ENCODE measurements around the gene TENM3. TPM values are rescaled to one million over a fixed set of nuclear protein-coding genes. Genes with fewer than 3 reads are reported as not detected.

Gene TENM3
- total RNA-seq, 3 donors from 2014 or later: 0.58 to 19.2 (median 0.70) TPM

GRCh38 chr4:182649698-182650477 is 406.7 kb downstream of the TENM3 start:
- DNase-seq (no peak), ATAC-seq (no peak)
- no peaks in the 10 kb centered on the region for H3K36me3 ChIP-seq (ENCODE audit: low read depth)
- no peak overlapping the region for H3K4me3 ChIP-seq
- no peak for TF ChIP-seq CTCF (IDR thresholded peaks at IDR 0.05)
- no peaks in the 10 kb centered on the region for H3K9me3 ChIP-seq
- intact Hi-C loops (cut with DNase I, micrococcal nuclease): no loop called here
- no peaks in the 10 kb centered on the region for H3K4me1 ChIP-seq (ENCODE audit: low read depth)

DNA sequence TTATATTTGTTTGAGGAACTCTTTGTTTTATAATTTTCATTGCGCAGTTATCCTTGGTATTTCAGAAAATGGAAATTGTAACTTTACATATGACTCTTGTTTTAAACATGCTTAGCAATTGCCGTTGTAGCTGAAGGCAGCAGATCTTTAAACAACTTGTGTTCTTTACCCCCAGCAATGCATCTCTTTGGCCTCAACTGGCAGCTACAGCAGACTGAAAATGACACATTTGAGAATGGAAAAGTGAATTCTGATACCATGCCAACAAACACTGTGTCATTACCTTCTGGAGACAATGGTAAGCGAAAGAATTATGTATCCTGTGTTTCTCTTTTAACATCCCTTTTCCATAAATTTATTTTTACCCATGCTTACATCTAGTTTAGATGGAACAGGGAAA is 410.4 kb downstream of the TENM3 start:
- no peaks in the 10 kb centered on the region for H3K36me3 ChIP-seq (ENCODE audit: low read depth)
- no peaks in the 10 kb centered on the region for H3K4me1 ChIP-seq (ENCODE audit: low read depth)
- no peaks in the 10 kb centered on the region for H3K9me3 ChIP-seq
- TF ChIP-seq CTCF (IDR thresholded peaks at IDR 0.05): no peak
- no peak for DNase-seq
- intact Hi-C loops (cut with DNase I, micrococcal nuclease): no loop called here
- ATAC-seq: no peak
- H3K4me3 ChIP-seq: no peak overlapping the region

DNA sequence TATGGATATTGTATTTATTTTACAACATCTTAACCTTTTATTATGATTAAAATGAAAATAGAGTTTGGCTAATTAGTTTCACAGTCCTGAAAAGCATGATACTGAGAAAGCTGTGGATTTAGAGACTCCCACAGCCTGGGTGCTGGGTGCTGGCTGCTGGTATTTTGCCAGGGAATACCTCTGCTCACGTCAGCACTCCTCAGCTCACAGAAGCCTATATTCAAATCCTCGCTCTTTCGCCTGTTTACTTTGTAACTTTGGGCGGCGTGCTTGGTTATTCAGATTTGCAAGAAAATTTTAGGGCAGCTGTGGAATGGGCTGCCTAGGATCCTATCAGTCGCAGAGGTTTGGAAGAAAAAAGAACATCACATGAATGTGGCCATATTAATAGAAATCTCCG is 412.1 kb downstream of the TENM3 start:
- DNase-seq: no peak
- Histone ChIP-seq H3K4me3 (no peak overlapping the region), H3K36me3 (ENCODE audit: low read depth) (no peaks in the 10 kb centered on the region), H3K4me1 (ENCODE audit: low read depth) (no peaks in the 10 kb centered on the region), H3K9me3 (no peaks in the 10 kb centered on the region)
- no peak for ATAC-seq
- intact Hi-C loops (cut with DNase I, micrococcal nuclease): no loop called here
- TF ChIP-seq CTCF (IDR thresholded peaks at IDR 0.05): no peak

GRCh38 chr4:182662551-182662950 is 419.3 kb downstream of the TENM3 start:
- no peaks in the 10 kb centered on the region for H3K9me3 ChIP-seq
- no peaks in the 10 kb centered on the region for H3K36me3 ChIP-seq (ENCODE audit: low read depth)
- ATAC-seq: no peak
- no peaks in the 10 kb centered on the region for H3K4me1 ChIP-seq (ENCODE audit: low read depth)
- no peak for TF ChIP-seq CTCF (IDR thresholded peaks at IDR 0.05)
- intact Hi-C loops (cut with DNase I, micrococcal nuclease): no loop called here
- DNase-seq: no peak
- no peak overlapping the region for H3K4me3 ChIP-seq

- no peak overlapping the region for H3K4me3 ChIP-seq
- ATAC-seq (no peak), DNase-seq (no peak)
- no peaks in the 10 kb centered on the region for H3K4me1 ChIP-seq (ENCODE audit: low read depth)
- H3K36me3 ChIP-seq (ENCODE audit: low read depth): no peaks in the 10 kb centered on the region
- intact Hi-C loops (cut with DNase I, micrococcal nuclease): no loop called here
- TF ChIP-seq CTCF (IDR thresholded peaks at IDR 0.05): no peak
- H3K9me3 ChIP-seq: no peaks in the 10 kb centered on the region
These were observed 428.0 kb downstream of the TENM3 start for GRCh38 chr4:182671231-182671630.

Measured in mucosa of descending colon (tissue), 3 donors.